Parathyroid adenoma (tissue), 2 donors: ENCODE measurements around the gene TGFBR3.

Source experiments
- H2AFZ ChIP-seq: fragments of 300-600 bp; sonication (generic); one replicate; pipeline ENCODE4 v1.7.0; 2017; ENCODE audit warnings: antibody characterized with exemption, mild to moderate bottlenecking
- H3K27ac ChIP-seq: fragments of 300-600 bp; sonication (generic); one replicate; pipeline ENCODE4 v1.7.0; 2017
- H3K27me3 ChIP-seq: fragments of 300-600 bp; sonication (generic); one replicate; pipeline ENCODE4 v1.7.0; 2017; ENCODE audit warnings: low read length; ENCODE audit not compliant: control insufficient read depth, insufficient read depth
- H3K36me3 ChIP-seq: fragments of 300-600 bp; sonication (generic); one replicate; pipeline ENCODE4 v1.7.0; 2017; ENCODE audit warnings: low read length; ENCODE audit not compliant: control insufficient read depth, insufficient read depth
- H3K4me1 ChIP-seq: fragments of 300-600 bp; sonication (generic); one replicate; pipeline ENCODE4 v1.7.0; 2017; ENCODE audit warnings: control low read depth
- H3K4me2 ChIP-seq: fragments of 300-600 bp; sonication (generic); one replicate; pipeline ENCODE4 v1.7.0; 2017; ENCODE audit warnings: low read length
- H3K4me3 ChIP-seq: fragments of 300-600 bp; sonication (generic); one replicate; pipeline ENCODE4 v1.7.0; 2017; ENCODE audit warnings: low read depth, low read length
- H3K79me2 ChIP-seq: fragments of 300-600 bp; sonication (generic); one replicate; pipeline ENCODE4 v1.7.0; 2017; ENCODE audit warnings: control low read depth
- H3K9ac ChIP-seq: fragments of 300-600 bp; sonication (generic); one replicate; pipeline ENCODE4 v1.7.0; 2017; ENCODE audit warnings: mild to moderate bottlenecking
- H3K9me3 ChIP-seq: fragments of 300-600 bp; sonication (generic); one replicate; pipeline ENCODE4 v1.7.0; 2017; ENCODE audit warnings: low read length; ENCODE audit not compliant: control insufficient read depth
- CTCF ChIP-seq: fragments of 300-600 bp; sonication (generic); IDR thresholded peaks from one replicate; pipeline ENCODE4 v1.7.0; 2017; ENCODE audit warnings: antibody characterized with exemption, mild to moderate bottlenecking
- donor health status: primary hyperparathyroidism.

The TGFBR3 gene

DNA sequence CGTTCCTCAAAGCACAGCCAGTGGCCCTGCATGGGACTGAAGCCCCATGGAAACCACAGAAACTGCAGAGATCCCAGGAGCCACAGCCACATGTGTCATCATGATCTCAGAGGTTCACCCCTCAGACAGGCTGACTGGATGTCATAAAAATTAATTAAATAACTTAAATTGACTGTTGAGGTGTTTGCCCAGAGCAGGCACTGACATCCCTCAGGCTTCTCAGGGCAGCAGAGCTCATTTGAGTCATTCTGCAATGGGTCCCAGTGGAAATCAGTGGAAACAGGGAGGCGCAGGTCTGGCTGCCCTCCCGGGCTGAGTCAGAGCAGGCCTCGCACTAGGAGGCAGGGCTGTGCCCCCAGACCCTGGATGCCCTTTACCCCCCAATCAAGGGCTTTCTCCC, 250.2 kb downstream of the TGFBR3 start:
- H3K9me3 ChIP-seq, result no peaks in the 10 kb centered on the region
- no peak for TF ChIP-seq CTCF

DNA sequence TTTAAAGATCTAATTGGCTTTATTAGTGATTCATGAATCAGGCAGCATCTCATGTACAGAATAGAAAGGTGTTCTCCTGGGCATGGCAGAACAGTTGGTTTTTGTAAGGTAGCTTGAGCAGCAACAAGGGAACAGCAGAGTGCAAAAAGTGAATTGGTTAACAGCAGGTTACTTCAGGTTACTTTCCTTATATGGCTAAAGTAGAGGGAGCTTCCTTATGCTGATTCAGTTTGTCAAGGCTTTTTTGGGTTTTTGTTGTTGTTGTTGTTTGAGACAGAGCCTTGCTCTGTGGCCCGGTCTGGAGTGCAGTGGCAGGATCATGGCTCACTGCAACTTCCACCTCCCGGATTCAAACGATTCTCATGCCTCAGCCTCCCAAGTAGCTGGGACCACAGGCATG, 252.5 kb downstream of the TGFBR3 start:
- H2AFZ ChIP-seq, result no peak overlapping the region
- H3K9ac ChIP-seq, result no peak overlapping the region
- TF ChIP-seq CTCF, result no peak
- H3K36me3 ChIP-seq, result no peaks in the 10 kb centered on the region
- H3K9me3 ChIP-seq, result no peaks in the 10 kb centered on the region
- H3K4me1 ChIP-seq, result no peaks in the 10 kb centered on the region
- H3K27me3 ChIP-seq, result no peaks in the 10 kb centered on the region
- no peak overlapping the region for H3K4me2 ChIP-seq
- H3K27ac ChIP-seq, result no peak overlapping the region
- no peaks in the 10 kb centered on the region for H3K79me2 ChIP-seq
- no peak overlapping the region for H3K4me3 ChIP-seq

More for the DNA sequence above, 250.2 kb downstream of the TGFBR3 start:
- Histone ChIP-seq H3K27ac (no peak overlapping the region), H3K4me1 (no peaks in the 10 kb centered on the region), H3K27me3 (no peaks in the 10 kb centered on the region), H3K79me2 (no peaks in the 10 kb centered on the region), H2AFZ (no peak overlapping the region), H3K4me2 (no peak overlapping the region), H3K36me3 (no peaks in the 10 kb centered on the region), H3K4me3 (no peak overlapping the region), H3K9ac (no peak overlapping the region)

DNA sequence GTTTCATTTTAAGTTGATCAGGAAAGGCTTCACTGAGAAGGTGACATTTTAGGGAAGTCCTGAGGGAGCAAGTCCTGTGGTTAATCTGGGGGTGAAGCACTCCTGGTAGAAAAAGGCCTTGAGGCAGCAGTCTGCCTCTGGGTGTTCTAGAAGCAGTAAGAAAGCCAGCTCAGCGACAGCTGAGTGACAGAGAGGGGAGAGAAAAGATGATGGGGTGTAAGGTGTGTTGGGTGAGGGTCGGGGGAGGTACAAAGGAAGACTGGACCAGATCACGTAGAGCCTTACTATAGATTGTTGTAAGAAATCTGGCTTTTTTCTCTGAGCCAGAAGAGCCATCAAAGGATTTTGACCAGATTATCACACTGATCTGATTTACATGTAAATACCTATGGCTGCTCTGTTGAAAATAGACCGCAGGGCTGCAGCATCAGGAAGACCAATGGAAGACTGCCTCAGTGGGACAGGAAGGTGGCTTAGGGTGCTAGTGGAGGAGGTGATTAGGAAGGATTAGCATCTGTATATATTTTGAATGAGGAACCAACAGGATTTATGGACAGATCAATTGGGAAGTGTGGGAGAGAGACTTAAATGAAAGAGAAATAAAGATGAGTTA, 254.1 kb downstream of the TGFBR3 start:
- no peak overlapping the region for H2AFZ ChIP-seq
- H3K79me2 ChIP-seq, result no peaks in the 10 kb centered on the region
- H3K27me3 ChIP-seq, result no peaks in the 10 kb centered on the region
- no peak for TF ChIP-seq CTCF
- H3K4me1 ChIP-seq, result no peaks in the 10 kb centered on the region
- no peaks in the 10 kb centered on the region for H3K9me3 ChIP-seq
- H3K9ac ChIP-seq, result no peak overlapping the region
- no peaks in the 10 kb centered on the region for H3K36me3 ChIP-seq
- no peak overlapping the region for H3K4me3 ChIP-seq
- H3K4me2 ChIP-seq, result no peak overlapping the region
- H3K27ac ChIP-seq, result no peak overlapping the region

- H3K4me1 ChIP-seq, result no peaks in the 10 kb centered on the region
- H3K9ac ChIP-seq, result no peak overlapping the region
- H3K4me3 ChIP-seq, result no peak overlapping the region
- no peak for TF ChIP-seq CTCF
- H3K9me3 ChIP-seq, result no peaks in the 10 kb centered on the region
- no peak overlapping the region for H3K4me2 ChIP-seq
- no peaks in the 10 kb centered on the region for H3K36me3 ChIP-seq
- H2AFZ ChIP-seq, result no peak overlapping the region
- no peaks in the 10 kb centered on the region for H3K79me2 ChIP-seq
- H3K27ac ChIP-seq, result no peak overlapping the region
- no peaks in the 10 kb centered on the region for H3K27me3 ChIP-seq
Measured at GRCh38 chr1:91630803-91631202, 255.1 kb downstream of the TGFBR3 start.
